ENCODE results near the gene RTF2.
"Not testable (repeated sequence)": the region's sequence is repeated elsewhere in the genome, so short reads cannot be mapped to it uniquely, and the experiment has no call there.

Gene RTF2

GRCh38 chr20:56503916-56504315 lies 35.5 kb downstream of the RTF2 start:
- DNase-seq = no peak

GRCh38 chr20:56504373-56505005 lies 36.1 kb downstream of the RTF2 start:
- no peak for DNase-seq

GRCh38 chr20:56506103-56506502 lies 37.7 kb downstream of the RTF2 start:
- DNase-seq = no peak

GRCh38 chr20:56511926-56512325 lies 43.5 kb downstream of the RTF2 start:
- no peak for DNase-seq

GRCh38 chr20:56513161-56514150 lies 45.0 kb downstream of the RTF2 start:
- DNase-seq = no peak

GRCh38 chr20:56516631-56517030 lies 48.2 kb downstream of the RTF2 start:
- no peak for DNase-seq

GRCh38 chr20:56517211-56517610 lies 48.8 kb downstream of the RTF2 start:
- DNase-seq = no peak

GRCh38 chr20:56517641-56518040 lies 49.2 kb downstream of the RTF2 start:
- no peak for DNase-seq

GRCh38 chr20:56518126-56518525 lies 49.7 kb downstream of the RTF2 start:
- DNase-seq = no peak

GRCh38 chr20:56518721-56519398 lies 50.4 kb downstream of the RTF2 start:
- no peak for DNase-seq

GRCh38 chr20:56519551-56519950 lies 51.1 kb downstream of the RTF2 start:
- DNase-seq = no peak

GRCh38 chr20:56520180-56520579 lies 51.8 kb downstream of the RTF2 start:
- no peak for DNase-seq

GRCh38 chr20:56520746-56521354 lies 52.4 kb downstream of the RTF2 start:
- not testable (repeated sequence) for DNase-seq

GRCh38 chr20:56522311-56522710 lies 53.9 kb downstream of the RTF2 start:
- DNase-seq = no peak

GRCh38 chr20:56524444-56524843 lies 56.0 kb downstream of the RTF2 start, which contains the start of gene FAM209A:
TSS of gene FAM209A (plus strand) at chr20:56524744. CDS start at chr20:56524809, 65 bp downstream.
- not testable (repeated sequence) for DNase-seq

GRCh38 chr20:56527521-56527920 lies 59.1 kb downstream of the RTF2 start:
- DNase-seq = no peak

GRCh38 chr20:56532946-56533345 lies 64.5 kb downstream of the RTF2 start, which contains the start of gene FAM209B:
TSS of gene FAM209B (plus strand) at chr20:56533246. CDS start at chr20:56533342, 96 bp downstream.
- DNase-seq = not testable (repeated sequence)

GRCh38 chr20:56537997-56538396 lies 69.6 kb downstream of the RTF2 start:
- DNase-seq = no peak

- DNase-seq = no peak
Observed at GRCh38 chr20:56540415-56540814, 72.0 kb downstream of the RTF2 start.

GRCh38 chr20:56542489-56543030 lies 74.1 kb downstream of the RTF2 start:
- no peak for DNase-seq

- no peak for DNase-seq
Observed at GRCh38 chr20:56551571-56551970, 83.1 kb downstream of the RTF2 start.

GRCh38 chr20:56552911-56553629 lies 84.6 kb downstream of the RTF2 start:
- DNase-seq = no peak

Measured in NCI-H526 treated with DMSO at 0.1 percent for 48 hours (cell line).